Tibial nerve (tissue), 4 donors: Measurements from ENCODE around the gene DCDC1.

ENCODE experiments used
- EP300 ChIP-seq, 2 donors: sonication (generic); formaldehyde crosslinking; IDR thresholded peaks; one replicate each; pipeline ENCODE4 v1.6.1; 2017; ENCODE audit warnings: antibody characterized with exemption in 2 of 2, mild to moderate bottlenecking in 1 of 2
- POLR2A ChIP-seq, 2 donors: fragments of 450-650 bp; IDR thresholded peaks; one replicate each; pipeline ENCODE4 v1.6.1; 2017; ENCODE audit warnings: antibody characterized with exemption in 2 of 2, mild to moderate bottlenecking in 2 of 2, moderate library complexity in 2 of 2
- TF ChIP-seq, protein P1 (sequence below), 5 experiments: fragments of 200-600 bp in 3 of 5; fragments of 450-650 bp in 2 of 5; sonication (generic) in 3 of 5; IDR thresholded peaks; one replicate each; pipeline ENCODE4 v1.5.1; 2016 to 2019; ENCODE audit warnings: antibody characterized with exemption in 5 of 5, mild to moderate bottlenecking in 3 of 5, moderate library complexity in 2 of 5

DNA sequence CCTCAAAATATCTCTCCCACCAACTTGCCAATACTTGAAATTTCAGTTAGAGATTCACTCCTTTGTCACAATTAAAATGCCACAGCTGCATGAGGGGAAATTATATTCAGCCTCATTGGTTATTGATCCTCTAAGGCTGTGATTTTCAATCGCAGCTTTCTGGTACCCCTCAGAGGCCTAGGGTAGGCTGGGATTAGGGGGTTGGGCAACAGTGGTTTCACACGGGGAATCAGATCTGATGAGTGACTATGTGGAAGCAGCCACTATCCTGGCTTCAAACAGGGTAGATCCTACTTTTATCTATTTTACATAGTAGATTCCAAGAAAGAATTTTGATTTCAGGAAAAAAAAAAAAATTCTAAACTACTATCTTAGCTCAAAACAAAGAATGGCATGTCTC lies 252.5 kb downstream of the DCDC1 start:
- TF ChIP-seq, protein P1, sequence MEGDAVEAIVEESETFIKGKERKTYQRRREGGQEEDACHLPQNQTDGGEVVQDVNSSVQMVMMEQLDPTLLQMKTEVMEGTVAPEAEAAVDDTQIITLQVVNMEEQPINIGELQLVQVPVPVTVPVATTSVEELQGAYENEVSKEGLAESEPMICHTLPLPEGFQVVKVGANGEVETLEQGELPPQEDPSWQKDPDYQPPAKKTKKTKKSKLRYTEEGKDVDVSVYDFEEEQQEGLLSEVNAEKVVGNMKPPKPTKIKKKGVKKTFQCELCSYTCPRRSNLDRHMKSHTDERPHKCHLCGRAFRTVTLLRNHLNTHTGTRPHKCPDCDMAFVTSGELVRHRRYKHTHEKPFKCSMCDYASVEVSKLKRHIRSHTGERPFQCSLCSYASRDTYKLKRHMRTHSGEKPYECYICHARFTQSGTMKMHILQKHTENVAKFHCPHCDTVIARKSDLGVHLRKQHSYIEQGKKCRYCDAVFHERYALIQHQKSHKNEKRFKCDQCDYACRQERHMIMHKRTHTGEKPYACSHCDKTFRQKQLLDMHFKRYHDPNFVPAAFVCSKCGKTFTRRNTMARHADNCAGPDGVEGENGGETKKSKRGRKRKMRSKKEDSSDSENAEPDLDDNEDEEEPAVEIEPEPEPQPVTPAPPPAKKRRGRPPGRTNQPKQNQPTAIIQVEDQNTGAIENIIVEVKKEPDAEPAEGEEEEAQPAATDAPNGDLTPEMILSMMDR (IDR thresholded peaks at IDR 0.05) = no peak
- TF ChIP-seq EP300 (IDR thresholded peaks at IDR 0.05) (no peak), POLR2A (IDR thresholded peaks at IDR 0.05) (no peak)
